ENCODE results near the gene BMERB1.
"Not testable (repeated sequence)": the region's sequence is repeated elsewhere in the genome, so short reads cannot be mapped to it uniquely, and the experiment has no call there.

Gene BMERB1

GRCh38 chr16:15572329-15573001 is 138.1 kb downstream of the BMERB1 start:
- peak; percentile 80 for DNase-seq (ENCODE audit: low read depth)
- no peak for TF ChIP-seq CTCF (IDR thresholded peaks at IDR 0.05; ENCODE audit: control insufficient read depth, insufficient read depth, low read depth, low read length, missing control alignments)
- H3K4me3 ChIP-seq (ENCODE audit: control insufficient read depth, low read depth, low read length), result no peak overlapping the region

- no peak overlapping the region for H3K4me3 ChIP-seq (ENCODE audit: control insufficient read depth, low read depth, low read length)
- TF ChIP-seq CTCF (IDR thresholded peaks at IDR 0.05; ENCODE audit: control insufficient read depth, insufficient read depth, low read depth, low read length, missing control alignments), result no peak
- no peak for DNase-seq (ENCODE audit: low read depth)
Observed at GRCh38 chr16:15573274-15573895, 139.0 kb downstream of the BMERB1 start.

GRCh38 chr16:15573896-15574613 is 139.7 kb downstream of the BMERB1 start:
- H3K4me3 ChIP-seq (ENCODE audit: control insufficient read depth, low read depth, low read length); DNase-seq (ENCODE audit: low read depth): not testable (repeated sequence)

- no peak overlapping the region for H3K4me3 ChIP-seq (ENCODE audit: control insufficient read depth, low read depth, low read length)
- no peak for DNase-seq (ENCODE audit: low read depth)
- no peak for TF ChIP-seq CTCF (IDR thresholded peaks at IDR 0.05; ENCODE audit: control insufficient read depth, insufficient read depth, low read depth, low read length, missing control alignments)
Observed at GRCh38 chr16:15574614-15574948, 140.2 kb downstream of the BMERB1 start.

- DNase-seq (ENCODE audit: low read depth), result no peak
- no peak for TF ChIP-seq CTCF (IDR thresholded peaks at IDR 0.05; ENCODE audit: control insufficient read depth, insufficient read depth, low read depth, low read length, missing control alignments)
Observed at GRCh38 chr16:15575293-15576049, 141.1 kb downstream of the BMERB1 start.

GRCh38 chr16:15576960-15577958 is 142.9 kb downstream of the BMERB1 start:
- DNase-seq (ENCODE audit: low read depth), result no peak
- no peak overlapping the region for H3K4me3 ChIP-seq (ENCODE audit: control insufficient read depth, low read depth, low read length)
- TF ChIP-seq CTCF (IDR thresholded peaks at IDR 0.05; ENCODE audit: control insufficient read depth, insufficient read depth, low read depth, low read length, missing control alignments), result no peak

More at GRCh38 chr16:15575293-15576049, 141.1 kb downstream of the BMERB1 start:
- H3K4me3 ChIP-seq (ENCODE audit: control insufficient read depth, low read depth, low read length), result no peak overlapping the region
